HCT116 (cell line): Measurements from ENCODE around the gene MARCHF3. TPM values are rescaled to one million over a fixed set of nuclear protein-coding genes. Genes with fewer than 3 reads are reported as not detected.

Source experiments
- ATAC-seq: fragments of 200-7000 bp; cut with Tn5 transposase; 2 replicates; pipeline ENCODE4 v1.9.1; 2020; ENCODE audit warnings: mild to moderate bottlenecking, moderate library complexity
- BruUV-seq: library from RNA; stranded (reverse); fragments of 400-500 nt; replicated peaks from 2 replicates; lab custom pipeline; 2021; lab: Mats Ljungman, UMichigan
- CTCF ChIA-PET: fragments of 300-600 bp; sonication (Branson Sonifier 250); formaldehyde crosslinking; loops from one replicate; lab custom pipeline; 2021; ENCODE audit warnings: antibody characterized with exemption; lab: Charles Lee
- POLR2A ChIA-PET: fragments of 300-600, 350-600 bp; sonication (Branson Sonifier 250); formaldehyde crosslinking; loops from one replicate; lab custom pipeline; 2021; ENCODE audit warnings: antibody characterized with exemption; lab: Charles Lee
- RAD21 ChIA-PET, 2 experiments: fragments of 300-600 bp; sonication (Branson Sonifier 250); formaldehyde crosslinking; loops; one replicate each; lab custom pipeline; 2023; ENCODE audit warnings: low total read pairs in 2 of 2; ENCODE audit not compliant: uncharacterized antibody in 2 of 2, unreplicated experiment in 2 of 2, low non-redundant PET in 1 of 2; lab: Charles Lee
- DNase-seq: peaks from one replicate; pipeline ENCODE4 v3.0.0-alpha.2; 2010; ENCODE audit warnings: low read depth, low spot score
- H2AFZ ChIP-seq: fragments of 200-600 bp; shearing (Covaris generic), sonication (generic); 2 replicates; pipeline ENCODE4 v1.6.1; 2017; ENCODE audit warnings: low read depth, mixed run types, mixed read lengths, antibody characterized with exemption, low read length; ENCODE audit not compliant: poor library complexity, severe bottlenecking
- H3K27ac ChIP-seq: 2 replicates; pipeline ENCODE4 v1.5.1; 2012; ENCODE audit warnings: low read depth, low read length
- H3K27me3 ChIP-seq: fragments of 200-600 bp; sonication (generic); 2 replicates; pipeline ENCODE4 v1.6.1; 2016; ENCODE audit warnings: mixed run types, low read length, mixed read lengths; ENCODE audit not compliant: insufficient read depth
- H3K36me3 ChIP-seq, 2 experiments: fragments of 200-500 bp in 1 of 2; fragments of 200-600 bp in 1 of 2; sonication (Bioruptor generic) in 1 of 2; sonication (generic) in 1 of 2; 2 replicates each; pipeline versions ENCODE4 v1.5.1 to v1.6.1; 2014 to 2016; ENCODE audit warnings: low read length in 2 of 2, inconsistent platforms in 1 of 2, mixed read lengths in 1 of 2, mixed run types in 1 of 2; ENCODE audit not compliant: insufficient read depth in 2 of 2, control insufficient read depth in 1 of 2
- H3K4me1 ChIP-seq, 2 experiments: fragments of 200-600 bp in 1 of 2; sonication (generic) in 1 of 2; 2 replicates each; pipeline versions ENCODE4 v1.5.1 to v1.6.1; 2012 to 2017; ENCODE audit warnings: low read length in 2 of 2, inconsistent platforms in 1 of 2, mild to moderate bottlenecking in 1 of 2, mixed read lengths in 1 of 2, mixed run types in 1 of 2, moderate library complexity in 1 of 2; ENCODE audit not compliant: insufficient read depth in 2 of 2, control insufficient read depth in 1 of 2
- H3K4me2 ChIP-seq: fragments of 200-600 bp; sonication (generic); 2 replicates; pipeline ENCODE4 v1.6.1; 2017; ENCODE audit warnings: mixed run types, low read length, mixed read lengths
- H3K4me3 ChIP-seq, 2 experiments: fragments of 200-600 bp in 1 of 2; sonication (generic) in 1 of 2; replicated peaks in 1 of 2; 2 replicates each; pipeline ENCODE4 v1.5.1; 2011 to 2016; ENCODE audit warnings: low read length in 2 of 2, control low read depth in 1 of 2, low read depth in 1 of 2, mild to moderate bottlenecking in 1 of 2, mixed read lengths in 1 of 2, mixed run types in 1 of 2
- H3K79me2 ChIP-seq: fragments of 200-600 bp; sonication (generic); 2 replicates; pipeline ENCODE4 v1.6.1; 2017; ENCODE audit warnings: mild to moderate bottlenecking, mixed run types, low read length, moderate library complexity, mixed read lengths; ENCODE audit not compliant: insufficient read depth
- H3K9ac ChIP-seq: fragments of 200-600 bp; sonication (generic); 2 replicates; pipeline ENCODE4 v1.6.1; 2016; ENCODE audit warnings: low read length, mixed read lengths
- H3K9me2 ChIP-seq: fragments of 200-600 bp; sonication (generic), shearing (Covaris generic); 2 replicates; pipeline ENCODE4 v1.6.1; 2017; ENCODE audit warnings: mixed run types, mild to moderate bottlenecking, moderate library complexity; ENCODE audit not compliant: insufficient read depth
- H3K9me3 ChIP-seq, 2 experiments: fragments of 200-500 bp in 1 of 2; fragments of 200-600 bp in 1 of 2; sonication (Bioruptor generic) in 1 of 2; sonication (generic) in 1 of 2; 2 replicates each; pipeline ENCODE4 v1.6.1; 2014 to 2017; ENCODE audit warnings: low read length in 2 of 2, mixed read lengths in 2 of 2, inconsistent platforms in 1 of 2, low read depth in 1 of 2, mild to moderate bottlenecking in 1 of 2, mixed run types in 1 of 2, moderate library complexity in 1 of 2; ENCODE audit not compliant: control insufficient read depth in 1 of 2, insufficient read depth in 1 of 2
- H4K20me1 ChIP-seq: fragments of 200-600 bp; sonication (generic), shearing (Covaris generic); 2 replicates; pipeline ENCODE4 v1.6.1; 2017; ENCODE audit warnings: mixed run types, mild to moderate bottlenecking, moderate library complexity; ENCODE audit not compliant: insufficient read depth
- CBX3 ChIP-seq: IDR thresholded peaks from 2 replicates; pipeline ENCODE4 v1.6.1; 2012; ENCODE audit warnings: low read depth
- EZH2 ChIP-seq: fragments of 200-600 bp; sonication (generic); IDR thresholded peaks from 2 replicates; pipeline ENCODE4 v1.6.1; 2017; ENCODE audit warnings: antibody characterized with exemption, mixed run types
- EZH2phosphoT487 ChIP-seq: fragments of 200-600 bp; IDR thresholded peaks from 2 replicates; pipeline ENCODE4 v1.6.1; 2018; ENCODE audit warnings: antibody characterized with exemption, borderline replicate concordance
- JUND ChIP-seq: IDR thresholded peaks from 2 replicates; pipeline ENCODE4 v1.6.1; 2012
- MAX ChIP-seq: IDR thresholded peaks from 2 replicates; pipeline ENCODE4 v1.6.1; 2012
- POLR2A ChIP-seq: IDR thresholded peaks from 2 replicates; pipeline ENCODE4 v1.7.0; 2011; ENCODE audit warnings: borderline replicate concordance; ENCODE audit not compliant: insufficient read depth, insufficient read length; ENCODE audit errors: extremely low read depth
- RAD21 ChIP-seq: IDR thresholded peaks from 2 replicates; pipeline ENCODE4 v1.6.1; 2012; ENCODE audit warnings: low read depth, mild to moderate bottlenecking
- REST ChIP-seq: IDR thresholded peaks from 2 replicates; pipeline ENCODE4 v1.6.1; 2012; ENCODE audit warnings: low read depth
- SIN3A ChIP-seq: IDR thresholded peaks from 2 replicates; pipeline ENCODE4 v1.6.1; 2012; ENCODE audit warnings: low read depth
- SRF ChIP-seq: IDR thresholded peaks from 2 replicates; pipeline ENCODE4 v1.6.1; 2012; ENCODE audit warnings: low read depth
- TCF7L2 ChIP-seq: IDR thresholded peaks from 2 replicates; pipeline ENCODE4 v1.7.0; 2011; ENCODE audit warnings: borderline replicate concordance, inconsistent platforms; ENCODE audit not compliant: insufficient read depth, insufficient read length; ENCODE audit errors: extremely low read depth
- ZBTB33 ChIP-seq: IDR thresholded peaks from 2 replicates; pipeline ENCODE4 v1.6.1; 2011; ENCODE audit warnings: mild to moderate bottlenecking, low read length, moderate library complexity; ENCODE audit not compliant: insufficient replicate concordance; ENCODE audit errors: extremely low read depth
- ZFX ChIP-seq: fragments of 450-650 bp; IDR thresholded peaks from 2 replicates; pipeline ENCODE4 v1.6.1; 2017
- intact Hi-C: fragments of 100-400 bp; cut with micrococcal nuclease; formaldehyde crosslinking; loops from 2 replicates; pipeline ENCODE4 v1.10.0; 2022
- total RNA-seq: library from RNA; stranded (reverse); gene quantifications from one replicate; pipeline ENCODE4 v1.2.1, GENCODE V29; 2021; ENCODE audit not compliant: unreplicated experiment
- TF ChIP-seq, protein P1 (sequence below), 3 experiments: fragments of 200-600 bp in 1 of 3; sonication (generic) in 1 of 3; IDR thresholded peaks in 2 of 3; conservative IDR thresholded peaks in 1 of 3; 2 replicates each; pipeline ENCODE4 v1.5.1; 2012 to 2017; ENCODE audit warnings: low read depth in 2 of 3, low read length in 2 of 3, antibody characterized with exemption in 1 of 3, borderline replicate concordance in 1 of 3, control low read depth in 1 of 3, mild to moderate bottlenecking in 1 of 3, mixed read lengths in 1 of 3, mixed run types in 1 of 3, moderate library complexity in 1 of 3; ENCODE audit not compliant: insufficient read depth in 1 of 3

The MARCHF3 gene
- total RNA-seq, 1 experiment from 2014 or later = 2.3 TPM

DNA sequence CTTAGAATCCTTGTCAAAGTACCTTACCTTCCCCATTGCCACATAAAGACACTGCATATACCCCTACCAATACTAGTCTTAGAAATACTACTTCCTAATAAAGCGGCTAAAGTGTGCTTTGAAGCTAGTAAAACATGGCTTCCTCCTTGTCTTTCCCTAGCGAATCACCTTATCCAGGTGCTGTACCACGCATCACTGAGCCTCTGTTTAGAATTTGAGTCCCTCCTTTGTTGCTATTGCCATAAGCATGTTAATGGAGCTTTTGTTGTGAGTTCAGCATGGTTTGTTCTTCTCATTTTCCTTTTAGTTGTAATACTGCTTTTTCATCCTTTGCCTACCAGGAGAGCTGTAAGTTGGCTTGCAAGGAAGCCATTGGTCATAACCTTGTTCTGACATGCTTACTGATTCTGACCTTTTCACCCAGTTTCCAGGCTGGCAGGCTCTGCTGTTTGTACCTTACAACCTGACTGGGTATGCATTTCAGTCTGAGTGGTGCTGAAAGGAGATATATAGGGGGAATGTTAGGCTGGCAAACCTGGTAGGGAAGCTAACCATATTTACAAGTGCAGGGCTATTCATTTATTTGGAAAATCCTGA is 203.6 kb downstream of the MARCHF3 start:
- no peak overlapping the region for H2AFZ ChIP-seq
- TF ChIP-seq ZFX (no peak), MAX (no peak), TCF7L2 (no peak), JUND (no peak), POLR2A (no peak), SRF (no peak), EZH2phosphoT487 (no peak), RAD21 (no peak), CBX3 (no peak), SIN3A (no peak), REST (no peak), EZH2 (no peak), ZBTB33 (no peak)
- TF ChIP-seq, protein P1, sequence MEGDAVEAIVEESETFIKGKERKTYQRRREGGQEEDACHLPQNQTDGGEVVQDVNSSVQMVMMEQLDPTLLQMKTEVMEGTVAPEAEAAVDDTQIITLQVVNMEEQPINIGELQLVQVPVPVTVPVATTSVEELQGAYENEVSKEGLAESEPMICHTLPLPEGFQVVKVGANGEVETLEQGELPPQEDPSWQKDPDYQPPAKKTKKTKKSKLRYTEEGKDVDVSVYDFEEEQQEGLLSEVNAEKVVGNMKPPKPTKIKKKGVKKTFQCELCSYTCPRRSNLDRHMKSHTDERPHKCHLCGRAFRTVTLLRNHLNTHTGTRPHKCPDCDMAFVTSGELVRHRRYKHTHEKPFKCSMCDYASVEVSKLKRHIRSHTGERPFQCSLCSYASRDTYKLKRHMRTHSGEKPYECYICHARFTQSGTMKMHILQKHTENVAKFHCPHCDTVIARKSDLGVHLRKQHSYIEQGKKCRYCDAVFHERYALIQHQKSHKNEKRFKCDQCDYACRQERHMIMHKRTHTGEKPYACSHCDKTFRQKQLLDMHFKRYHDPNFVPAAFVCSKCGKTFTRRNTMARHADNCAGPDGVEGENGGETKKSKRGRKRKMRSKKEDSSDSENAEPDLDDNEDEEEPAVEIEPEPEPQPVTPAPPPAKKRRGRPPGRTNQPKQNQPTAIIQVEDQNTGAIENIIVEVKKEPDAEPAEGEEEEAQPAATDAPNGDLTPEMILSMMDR (IDR thresholded peaks at IDR 0.05 in 2 of 3, conservative IDR thresholded peaks at IDR 0.05 in 1 of 3; ENCODE audit: borderline replicate concordance in 1 of 3, insufficient read depth in 1 of 3, low read depth in 2 of 3, low read length in 2 of 3) = no peak
- peaks cover 64 to 81% of the 10 kb centered on the region in 2 experiments for H3K36me3 ChIP-seq
- no peak overlapping the region for H3K4me2 ChIP-seq
- intact Hi-C loops = no loop called here
- H3K27me3 ChIP-seq = no peaks in the 10 kb centered on the region
- ATAC-seq = no peak
- ChIA-PET CTCF (no interaction called here), RAD21 (no interaction called here), POLR2A (no interaction called here)
- BruUV-seq = no TSS peak
- no peaks in the 10 kb centered on the region for H3K4me1 ChIP-seq
- H3K4me3 ChIP-seq = no peak overlapping the region
- no peak for DNase-seq
- no peak overlapping the region for H3K27ac ChIP-seq
- H3K9me2 ChIP-seq = no peaks in the 10 kb centered on the region
- H3K9me3 ChIP-seq = no peaks in the 10 kb centered on the region
- peaks cover 5% of the 10 kb centered on the region; the same call in 1 of the 2 replicates for H4K20me1 ChIP-seq
- H3K9ac ChIP-seq = no peak overlapping the region
- peaks cover 94% of the 10 kb centered on the region for H3K79me2 ChIP-seq
